Peyer's patch (tissue), 4 donors: ENCODE results near the gene SUV39H1.

Experiments used
- POLR2A ChIP-seq, 2 donors: fragments of 450-650 bp; IDR thresholded peaks; one replicate each; pipeline ENCODE4 v1.5.1; 2017; ENCODE audit warnings: antibody characterized with exemption in 2 of 2, mild to moderate bottlenecking in 2 of 2, moderate library complexity in 2 of 2
- TF ChIP-seq, protein P1 (sequence below), 6 experiments: fragments of 450-650 bp in 4 of 6; fragments of 200-600 bp in 2 of 6; sonication (generic) in 1 of 6; IDR thresholded peaks; one replicate each; pipeline ENCODE4 v1.5.1; 2017 to 2019; ENCODE audit warnings: antibody characterized with exemption in 6 of 6, mild to moderate bottlenecking in 3 of 6, moderate library complexity in 1 of 6

DNA sequence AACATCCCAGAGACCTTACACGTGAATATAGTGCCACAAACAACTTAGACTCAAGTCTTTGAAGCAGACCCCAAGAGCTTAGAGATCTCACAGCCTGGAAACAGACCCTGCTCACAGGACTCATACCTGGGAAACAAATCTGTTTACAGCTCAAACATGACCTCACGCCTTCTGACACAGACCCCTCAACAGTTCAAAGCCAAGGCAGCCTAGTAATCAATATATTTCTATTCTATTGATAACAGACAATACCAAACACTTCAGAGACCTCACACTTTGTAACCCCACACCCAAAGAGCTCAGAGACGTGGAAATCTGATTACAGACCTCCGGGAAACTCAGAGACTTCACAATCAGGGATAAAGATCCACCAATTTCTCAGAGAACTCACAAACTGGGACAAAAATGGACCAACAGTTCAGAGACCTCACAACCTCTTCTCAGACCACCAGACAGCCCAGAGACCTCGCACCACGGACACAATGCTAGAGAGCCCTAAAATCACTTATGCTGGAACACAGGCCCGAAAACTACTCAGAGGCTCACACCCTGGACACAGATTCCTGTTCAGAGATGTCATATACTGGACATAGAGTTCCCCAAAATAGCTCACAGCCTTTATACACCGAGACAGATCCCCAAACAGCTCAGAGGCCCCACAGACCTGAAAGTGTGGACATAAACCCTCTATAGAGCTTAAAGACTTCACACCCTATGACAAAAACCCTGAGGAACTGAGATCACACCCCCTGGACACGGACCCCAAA lies 14.8 kb downstream of the SUV39H1 start:
- TF ChIP-seq, protein P1, sequence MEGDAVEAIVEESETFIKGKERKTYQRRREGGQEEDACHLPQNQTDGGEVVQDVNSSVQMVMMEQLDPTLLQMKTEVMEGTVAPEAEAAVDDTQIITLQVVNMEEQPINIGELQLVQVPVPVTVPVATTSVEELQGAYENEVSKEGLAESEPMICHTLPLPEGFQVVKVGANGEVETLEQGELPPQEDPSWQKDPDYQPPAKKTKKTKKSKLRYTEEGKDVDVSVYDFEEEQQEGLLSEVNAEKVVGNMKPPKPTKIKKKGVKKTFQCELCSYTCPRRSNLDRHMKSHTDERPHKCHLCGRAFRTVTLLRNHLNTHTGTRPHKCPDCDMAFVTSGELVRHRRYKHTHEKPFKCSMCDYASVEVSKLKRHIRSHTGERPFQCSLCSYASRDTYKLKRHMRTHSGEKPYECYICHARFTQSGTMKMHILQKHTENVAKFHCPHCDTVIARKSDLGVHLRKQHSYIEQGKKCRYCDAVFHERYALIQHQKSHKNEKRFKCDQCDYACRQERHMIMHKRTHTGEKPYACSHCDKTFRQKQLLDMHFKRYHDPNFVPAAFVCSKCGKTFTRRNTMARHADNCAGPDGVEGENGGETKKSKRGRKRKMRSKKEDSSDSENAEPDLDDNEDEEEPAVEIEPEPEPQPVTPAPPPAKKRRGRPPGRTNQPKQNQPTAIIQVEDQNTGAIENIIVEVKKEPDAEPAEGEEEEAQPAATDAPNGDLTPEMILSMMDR (IDR thresholded peaks at IDR 0.05): no peak
- TF ChIP-seq POLR2A (IDR thresholded peaks at IDR 0.05): no peak
